SK-N-MC (cell line): Measurements from ENCODE around the gene TDRD6.

Experiments
- EZH2 ChIP-seq: fragments of 200-600 bp; sonication (generic); IDR thresholded peaks from one replicate; pipeline ENCODE4 v1.6.1; 2017; ENCODE audit warnings: antibody characterized with exemption
- FOXP2 ChIP-seq: optimal IDR thresholded peaks from 2 replicates; pipeline ENCODE3; 2011; ENCODE audit warnings: mild to moderate bottlenecking, moderate library complexity; ENCODE audit not compliant: insufficient read depth; ENCODE audit errors: extremely low read length, control extremely low read depth
- POLR2AphosphoS5 ChIP-seq: IDR thresholded peaks from 2 replicates; pipeline ENCODE4 v1.6.1; 2012; ENCODE audit warnings: mild to moderate bottlenecking, low read depth, low read length, borderline replicate concordance

- TF ChIP-seq EZH2 (no peak), POLR2AphosphoS5 (no peak), FOXP2 (no peak)
Observed at GRCh38 chr6:46687619-46688097, at the start of gene TDRD6.
